Uterus (tissue), 2 donors: ENCODE results near the gene PHLPP1.

Experiments used
- CTCF ChIP-seq, 4 experiments: fragments of 200-600 bp in 2 of 4; fragments of 450-650 bp in 2 of 4; sonication (generic) in 2 of 4; IDR thresholded peaks; one replicate each; pipeline ENCODE4 v1.5.1; 2016 to 2019; ENCODE audit warnings: antibody characterized with exemption in 4 of 4, mild to moderate bottlenecking in 2 of 4, moderate library complexity in 1 of 4
- POLR2A ChIP-seq, 2 donors: fragments of 450-650 bp; IDR thresholded peaks; one replicate each; pipeline ENCODE4 v1.6.1; 2016; ENCODE audit warnings: antibody characterized with exemption in 2 of 2, mild to moderate bottlenecking in 1 of 2, moderate library complexity in 1 of 2

GRCh38 chr18:63001861-63002260, 286.5 kb downstream of the PHLPP1 start:
- TF ChIP-seq CTCF (IDR thresholded peaks at IDR 0.05) = no peak
- no peak for TF ChIP-seq POLR2A (IDR thresholded peaks at IDR 0.05)
